Measurements from ENCODE around the gene HSD17B14.
"Not testable (repeated sequence)": the region's sequence is repeated elsewhere in the genome, so short reads cannot be mapped to it uniquely, and the experiment has no call there.

The HSD17B14 gene

GRCh38 chr19:48780631-48781391 is 55.5 kb downstream of the HSD17B14 start:
- Mint-ChIP-seq H3K4me3 (no peak overlapping the region), H3K27ac (no peak overlapping the region), H3K36me3 (ENCODE audit: low read depth) (no peaks in the 10 kb centered on the region), H3K9me3 (no peaks in the 10 kb centered on the region), H3K27me3 (ENCODE audit: low read depth) (peaks cover 7% of the 10 kb centered on the region), H3K4me1 (ENCODE audit: low read depth) (peaks cover 6% of the 10 kb centered on the region)

DNA sequence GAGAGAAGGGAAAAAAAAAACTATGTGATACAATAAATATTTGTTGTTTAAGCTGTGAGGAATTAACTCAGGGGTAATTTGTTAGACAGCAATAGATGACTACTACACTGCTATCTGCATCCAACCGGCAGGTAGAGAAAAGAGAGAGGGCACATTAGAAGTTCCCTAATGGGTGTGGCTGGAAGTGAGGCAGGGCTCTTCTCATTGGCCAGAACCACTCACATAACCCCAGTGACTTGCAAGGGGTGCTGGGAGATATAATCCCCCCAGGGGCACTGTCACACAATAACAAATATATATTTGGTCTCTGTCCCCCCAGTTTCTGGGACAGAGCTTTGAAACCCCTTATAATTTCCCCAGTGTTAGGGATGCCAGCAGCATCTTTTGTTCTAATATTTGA is 56.7 kb downstream of the HSD17B14 start:
- Mint-ChIP-seq H3K4me3 (no peak overlapping the region), H3K9me3 (no peaks in the 10 kb centered on the region), H3K36me3 (ENCODE audit: low read depth) (no peaks in the 10 kb centered on the region), H3K27me3 (ENCODE audit: low read depth) (peaks cover 7% of the 10 kb centered on the region), H3K4me1 (ENCODE audit: low read depth) (peaks cover 6% of the 10 kb centered on the region), H3K27ac (no peak overlapping the region)

GRCh38 chr19:48777720-48778119 is 58.6 kb downstream of the HSD17B14 start:
- Mint-ChIP-seq H3K9me3 (no peaks in the 10 kb centered on the region), H3K4me1 (ENCODE audit: low read depth) (peaks cover 6% of the 10 kb centered on the region), H3K27me3 (ENCODE audit: low read depth) (peaks cover 8% of the 10 kb centered on the region), H3K36me3 (ENCODE audit: low read depth) (no peaks in the 10 kb centered on the region), H3K4me3 (no peak overlapping the region), H3K27ac (no peak overlapping the region)

DNA sequence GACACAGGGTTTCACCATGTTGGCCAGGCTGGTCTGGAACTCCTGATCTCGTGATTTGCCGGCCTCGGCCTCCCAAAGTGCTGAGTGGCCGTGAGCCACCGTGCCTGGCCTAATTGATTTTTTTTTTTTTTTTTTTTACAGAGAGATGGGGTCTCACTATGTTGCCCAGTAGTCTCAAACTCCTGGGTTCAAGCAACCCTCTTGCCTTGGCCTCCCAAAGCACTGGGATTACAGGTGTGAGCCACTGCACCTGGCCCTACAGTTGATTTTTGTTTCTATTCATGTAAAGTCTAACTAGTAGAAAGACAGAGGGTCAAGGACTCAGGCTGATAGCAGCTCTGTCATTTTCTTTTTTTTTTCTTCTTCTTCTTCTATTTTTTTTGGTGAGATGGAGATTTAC is 59.2 kb downstream of the HSD17B14 start:
- Mint-ChIP-seq H3K4me1 (ENCODE audit: low read depth) (peaks cover 3% of the 10 kb centered on the region), H3K27ac (no peak overlapping the region), H3K9me3 (no peaks in the 10 kb centered on the region), H3K4me3 (no peak overlapping the region), H3K36me3 (ENCODE audit: low read depth) (no peaks in the 10 kb centered on the region), H3K27me3 (ENCODE audit: low read depth) (peaks cover 7% of the 10 kb centered on the region)

DNA sequence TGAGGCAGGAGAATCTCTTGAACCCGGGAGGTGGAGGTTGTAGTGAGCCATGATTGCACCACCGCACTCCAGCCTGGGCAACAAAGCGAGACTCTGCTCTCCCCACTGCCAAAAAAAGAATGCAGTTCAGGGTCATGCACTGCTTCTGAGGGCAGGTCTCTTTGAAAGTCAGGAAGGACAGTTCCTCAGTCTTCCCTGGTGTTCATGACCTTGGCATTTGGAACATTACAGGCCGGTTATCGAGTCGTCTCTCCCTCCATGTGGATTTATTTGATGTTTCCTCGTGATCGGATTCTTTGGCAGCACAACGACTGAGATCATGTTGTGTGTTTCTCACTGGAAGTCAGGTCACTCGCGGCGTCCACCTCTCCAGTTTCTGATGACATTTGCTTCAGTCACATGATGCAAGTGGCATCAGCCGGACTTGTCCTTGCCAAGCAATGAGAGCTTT is 63.8 kb downstream of the HSD17B14 start:
- Mint-ChIP-seq H3K4me1 (ENCODE audit: low read depth) (no peaks in the 10 kb centered on the region), H3K27me3 (ENCODE audit: low read depth) (peaks cover 17% of the 10 kb centered on the region), H3K4me3 (no peak overlapping the region), H3K36me3 (ENCODE audit: low read depth) (no peaks in the 10 kb centered on the region), H3K27ac (no peak overlapping the region), H3K9me3 (no peaks in the 10 kb centered on the region)

GRCh38 chr19:48770734-48771472 is 65.4 kb downstream of the HSD17B14 start:
- H3K9me3 Mint-ChIP-seq, result no peaks in the 10 kb centered on the region
- peaks cover 18% of the 10 kb centered on the region for H3K27me3 Mint-ChIP-seq (ENCODE audit: low read depth)
- no peak overlapping the region for H3K27ac Mint-ChIP-seq
- no peak overlapping the region for H3K4me3 Mint-ChIP-seq
- no peaks in the 10 kb centered on the region for H3K36me3 Mint-ChIP-seq (ENCODE audit: low read depth)
- H3K4me1 Mint-ChIP-seq (ENCODE audit: low read depth), result no peaks in the 10 kb centered on the region

DNA sequence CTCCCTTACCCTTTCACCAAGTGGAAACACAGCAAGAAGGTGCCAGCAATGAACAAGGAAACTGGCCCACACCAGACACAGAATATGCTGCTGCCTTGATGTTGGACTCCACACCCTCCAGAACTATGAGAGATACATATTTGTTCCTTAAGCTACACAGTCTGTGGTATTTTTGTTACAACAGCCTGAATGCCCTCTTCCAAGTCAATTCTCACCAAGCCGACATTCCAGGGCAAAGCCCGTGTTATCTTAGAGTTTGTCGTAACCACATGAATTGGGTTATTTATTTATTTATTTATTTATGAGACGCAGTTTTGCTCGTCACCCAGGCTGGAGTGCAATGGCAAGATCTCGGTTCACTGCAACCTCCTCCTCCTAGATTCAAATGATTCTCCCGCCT is 66.0 kb downstream of the HSD17B14 start:
- Mint-ChIP-seq H3K4me3 (no peak overlapping the region), H3K4me1 (ENCODE audit: low read depth) (no peaks in the 10 kb centered on the region), H3K27me3 (ENCODE audit: low read depth) (peaks cover 22% of the 10 kb centered on the region), H3K36me3 (ENCODE audit: low read depth) (no peaks in the 10 kb centered on the region), H3K27ac (no peak overlapping the region), H3K9me3 (no peaks in the 10 kb centered on the region)

DNA sequence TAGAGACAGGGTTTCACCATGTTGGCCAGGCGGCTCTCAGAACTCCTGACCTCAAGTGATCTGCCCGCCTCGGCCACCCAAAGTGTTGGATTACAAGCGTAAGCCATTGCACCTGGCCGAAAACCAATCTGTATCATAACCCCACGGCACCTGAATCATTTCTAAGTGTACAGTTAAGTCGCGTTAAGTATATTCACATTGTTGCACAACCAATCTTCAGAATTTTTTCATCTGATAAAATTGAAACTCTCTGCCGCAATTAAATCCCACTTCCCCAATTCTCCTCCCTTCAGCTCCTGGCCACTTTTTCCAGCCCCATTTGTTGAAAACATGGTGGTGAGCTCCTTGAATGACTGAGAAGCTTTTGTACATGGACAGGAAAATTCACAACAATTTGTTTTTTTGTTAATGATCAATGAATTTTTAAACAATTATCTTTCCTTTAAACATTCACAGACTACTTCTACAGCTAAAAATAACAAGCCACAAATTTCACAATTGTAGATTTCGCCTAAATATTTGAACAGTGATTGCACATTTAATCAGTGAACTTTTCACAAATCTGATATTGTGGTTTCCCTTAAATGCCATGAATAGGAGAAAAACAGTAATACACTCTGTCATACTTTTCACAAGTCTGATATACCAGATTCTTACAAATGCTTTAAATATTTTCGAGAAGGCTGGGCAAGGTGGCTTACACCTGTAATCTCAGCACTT is 67.1 kb downstream of the HSD17B14 start:
- Mint-ChIP-seq H3K36me3 (ENCODE audit: low read depth) (no peaks in the 10 kb centered on the region), H3K4me1 (ENCODE audit: low read depth) (no peaks in the 10 kb centered on the region), H3K9me3 (no peaks in the 10 kb centered on the region), H3K27me3 (ENCODE audit: low read depth) (peaks cover 22% of the 10 kb centered on the region), H3K4me3 (no peak overlapping the region), H3K27ac (no peak overlapping the region)

- not testable (repeated sequence) for H3K9me3 Mint-ChIP-seq; H3K27ac Mint-ChIP-seq; H3K4me3 Mint-ChIP-seq; H3K4me1 Mint-ChIP-seq (ENCODE audit: low read depth); H3K36me3 Mint-ChIP-seq (ENCODE audit: low read depth)
- H3K27me3 Mint-ChIP-seq (ENCODE audit: low read depth), result peaks cover 22% of the 10 kb centered on the region
Observed at GRCh38 chr19:48768171-48768753, 68.0 kb downstream of the HSD17B14 start.

DNA sequence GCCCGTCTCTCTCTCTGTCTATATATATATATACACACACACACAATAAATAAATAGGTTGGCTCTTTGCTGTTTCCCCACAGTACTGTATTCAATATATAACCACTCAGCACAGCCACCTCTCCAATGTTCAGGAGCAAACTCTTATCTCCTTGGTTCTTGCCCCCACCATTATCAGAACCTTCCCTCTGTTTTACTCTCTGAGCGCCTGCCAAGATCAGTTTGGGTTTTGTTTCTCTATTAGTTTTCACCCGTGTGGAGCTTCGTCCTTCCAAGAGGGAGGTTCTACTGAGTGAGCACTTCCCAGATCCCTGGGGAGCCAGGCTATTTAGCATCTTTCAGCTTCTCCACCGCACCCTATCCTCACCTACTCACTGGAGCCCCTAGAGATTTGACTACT is 70.5 kb downstream of the HSD17B14 start:
- H3K4me3 Mint-ChIP-seq; H3K27ac Mint-ChIP-seq; H3K4me1 Mint-ChIP-seq (ENCODE audit: low read depth); H3K9me3 Mint-ChIP-seq; H3K36me3 Mint-ChIP-seq (ENCODE audit: low read depth): not testable (repeated sequence)
- peaks cover 29% of the 10 kb centered on the region for H3K27me3 Mint-ChIP-seq (ENCODE audit: low read depth)
